ENCODE measurements around the gene YAF2. TPM values are rescaled to one million over a fixed set of nuclear protein-coding genes. Genes with fewer than 3 reads are reported as not detected.

The YAF2 gene
- total RNA-seq, 1 experiment from 2014 or later: 27.6 TPM

GRCh38 chr12:42285431-42285830 lies 47.4 kb upstream of the YAF2 start:
- H3K4me1 ChIP-seq (ENCODE audit: control insufficient read depth, insufficient read depth, low read length): no peaks in the 10 kb centered on the region
- intact Hi-C loops (cut with micrococcal nuclease; ENCODE audit: unreplicated experiment) (no loop called here), in situ Hi-C loops (cut with HindIII; ENCODE audit: low pct_unique_long_range_greater_than_20kb, low sequenced_read_pairs) (no loop called here)
- H3K36me3 ChIP-seq (ENCODE audit: control insufficient read depth, insufficient read depth, low read length): no peaks in the 10 kb centered on the region
- ATAC-seq: no peak
- no peak for DNase-seq (ENCODE audit: low read depth, low spot score)
- H3K9me3 ChIP-seq (ENCODE audit: control insufficient read depth, insufficient read depth, low read depth, low read length): no peaks in the 10 kb centered on the region
- no TSS peak for BruUV-seq (replicated peaks)
- no peak overlapping the region for H3K27ac ChIP-seq (ENCODE audit: low read length)
- no peak overlapping the region for H3K4me3 ChIP-seq (ENCODE audit: low read depth in 2 of 2, low read length in 2 of 2)
- H3K27me3 ChIP-seq (ENCODE audit: control insufficient read depth, insufficient read depth, low read length): peaks cover 7% of the 10 kb centered on the region; the same call in 1 of the 2 replicates
- POLR2A ChIA-PET: interaction anchor here (0.6 kb wide), 1 partner anchor 980 kb away, joined by 3 read pairs; no protein-coding TSS in a partner anchor
- TF ChIP-seq POLR2AphosphoS5 (IDR thresholded peaks at IDR 0.05; ENCODE audit: low read depth, low read length): no peak
- TF ChIP-seq TCF7L2 (IDR thresholded peaks at IDR 0.05; ENCODE audit: low read depth, low read length): no peak
- no peak for TF ChIP-seq SIN3A (IDR thresholded peaks at IDR 0.05; ENCODE audit: borderline replicate concordance, insufficient read depth, low read depth, low read length)
- no peak for TF ChIP-seq REST (IDR thresholded peaks at IDR 0.05; ENCODE audit: insufficient read depth in 1 of 2, low read depth in 2 of 2, low read length in 1 of 2)
- TF ChIP-seq CTCF (IDR thresholded peaks at IDR 0.05): no peak
- CTCF ChIA-PET: no interaction called here

GRCh38 chr12:42284876-42285275 lies 46.8 kb upstream of the YAF2 start:
- H3K27ac ChIP-seq (ENCODE audit: low read length): no peak overlapping the region
- ChIA-PET CTCF (no interaction called here), POLR2A (interaction anchor here (0.6 kb wide), 1 partner anchor 980 kb away, joined by 3 read pairs; no protein-coding TSS in a partner anchor)
- ATAC-seq: no peak
- TF ChIP-seq REST (IDR thresholded peaks at IDR 0.05; ENCODE audit: insufficient read depth in 1 of 2, low read depth in 2 of 2, low read length in 1 of 2): no peak
- no peak for TF ChIP-seq SIN3A (IDR thresholded peaks at IDR 0.05; ENCODE audit: borderline replicate concordance, insufficient read depth, low read depth, low read length)
- no peak for TF ChIP-seq CTCF (IDR thresholded peaks at IDR 0.05)
- no peak for TF ChIP-seq POLR2AphosphoS5 (IDR thresholded peaks at IDR 0.05; ENCODE audit: low read depth, low read length)
- no peak for TF ChIP-seq TCF7L2 (IDR thresholded peaks at IDR 0.05; ENCODE audit: low read depth, low read length)
- intact Hi-C loops (cut with micrococcal nuclease; ENCODE audit: unreplicated experiment) (no loop called here), in situ Hi-C loops (cut with HindIII; ENCODE audit: low pct_unique_long_range_greater_than_20kb, low sequenced_read_pairs) (no loop called here)
- DNase-seq (ENCODE audit: low read depth, low spot score): no peak
- H3K4me3 ChIP-seq (ENCODE audit: low read depth in 2 of 2, low read length in 2 of 2): no peak overlapping the region
- no TSS peak for BruUV-seq (replicated peaks)
- H3K27me3 ChIP-seq (ENCODE audit: control insufficient read depth, insufficient read depth, low read length): peaks cover 9% of the 10 kb centered on the region; the same call in 1 of the 2 replicates
- no peaks in the 10 kb centered on the region for H3K4me1 ChIP-seq (ENCODE audit: control insufficient read depth, insufficient read depth, low read length)
- no peaks in the 10 kb centered on the region for H3K36me3 ChIP-seq (ENCODE audit: control insufficient read depth, insufficient read depth, low read length)
- no peaks in the 10 kb centered on the region for H3K9me3 ChIP-seq (ENCODE audit: control insufficient read depth, insufficient read depth, low read depth, low read length)

Measured in Panc1 (cell line).